Glomerular endothelial cell (primary cell): ENCODE data around the gene FHIT. TPM values are rescaled to one million over a fixed set of nuclear protein-coding genes. Genes with fewer than 3 reads are reported as not detected.

Experiments used
- DNase-seq: peaks from one replicate; pipeline ENCODE4 v3.0.0-alpha.2; 2011; ENCODE audit warnings: low read depth, low spot score; ENCODE audit errors: extremely low read depth
- total RNA-seq: library from RNA; depleted of rRNA; stranded (reverse); fragments of >200 nt; gene quantifications from 2 replicates; pipeline ENCODE4 v1.2.3, GENCODE V29; 2015

The FHIT gene
- total RNA-seq, 1 donor from 2014 or later, result 8.1 TPM

DNA sequence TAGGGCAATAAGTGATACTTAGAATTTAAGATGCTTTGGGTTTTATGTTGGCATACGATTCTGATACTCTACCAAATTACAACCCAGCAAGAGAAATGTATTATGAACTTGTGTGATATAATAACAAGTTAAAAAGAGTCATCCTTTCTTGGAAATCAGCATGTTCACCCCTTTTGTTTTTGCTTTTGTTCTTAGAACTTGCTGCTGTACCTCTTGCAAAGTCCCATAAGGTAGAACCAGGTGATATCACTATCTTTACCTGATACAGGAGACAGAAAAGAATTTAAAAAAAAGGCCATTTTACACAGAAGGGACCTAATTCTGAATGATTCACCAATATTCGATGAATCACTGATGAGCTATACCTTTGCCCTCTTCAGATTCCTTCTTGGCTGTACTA is 810.4 kb downstream of the FHIT start:
- DNase-seq, result no peak

DNA sequence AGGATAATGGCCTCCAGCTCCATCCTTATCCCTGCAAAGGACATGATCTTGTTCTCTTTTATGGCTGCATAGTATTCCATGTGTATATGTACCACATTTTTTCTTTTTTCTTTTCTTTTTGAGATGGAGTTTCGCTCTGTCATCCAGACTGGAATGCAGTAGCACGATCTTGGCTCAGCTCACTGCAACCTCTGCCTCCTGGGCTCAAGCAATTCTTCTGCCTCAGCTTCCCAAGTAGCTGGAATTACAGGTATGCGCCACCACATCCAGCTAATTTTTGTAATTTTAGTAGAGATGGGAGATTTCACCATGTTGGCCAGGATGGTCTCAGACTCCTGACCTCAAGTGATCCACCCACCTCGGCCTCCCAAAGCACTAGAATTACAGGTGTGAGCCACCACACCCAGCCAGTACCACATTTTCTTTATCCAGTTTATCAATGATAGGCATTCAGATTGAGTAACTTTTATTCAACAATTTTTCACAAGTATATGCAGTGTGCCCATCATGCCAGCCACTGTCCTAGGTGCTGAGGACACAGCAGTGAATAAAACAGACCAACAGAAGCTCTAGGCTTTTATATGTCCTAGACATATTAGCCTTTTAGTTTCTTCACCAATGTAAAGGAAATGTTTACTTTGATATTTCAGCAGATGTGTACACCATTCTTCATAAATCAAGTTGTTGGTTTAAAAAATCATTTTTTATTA is 815.2 kb downstream of the FHIT start:
- no peak for DNase-seq

DNA sequence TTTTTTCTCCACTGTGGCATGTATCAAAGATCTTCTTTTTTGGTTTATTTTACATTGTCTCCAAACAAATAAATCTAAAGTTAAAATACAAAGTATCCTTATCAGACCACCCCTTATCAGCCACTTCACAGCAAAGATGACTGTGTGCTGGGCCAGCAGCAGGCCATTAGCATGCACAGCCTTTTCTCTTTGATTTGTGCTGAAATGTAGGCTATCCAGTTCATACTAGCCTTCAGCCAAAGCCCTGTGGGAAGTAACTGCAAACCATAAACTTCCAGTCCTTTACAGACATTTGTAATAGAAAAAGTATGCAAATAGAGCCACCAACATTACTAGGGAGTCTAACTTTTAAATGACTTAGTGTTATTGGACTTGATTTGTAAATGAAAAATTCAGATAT is 816.3 kb downstream of the FHIT start:
- no peak for DNase-seq

DNA sequence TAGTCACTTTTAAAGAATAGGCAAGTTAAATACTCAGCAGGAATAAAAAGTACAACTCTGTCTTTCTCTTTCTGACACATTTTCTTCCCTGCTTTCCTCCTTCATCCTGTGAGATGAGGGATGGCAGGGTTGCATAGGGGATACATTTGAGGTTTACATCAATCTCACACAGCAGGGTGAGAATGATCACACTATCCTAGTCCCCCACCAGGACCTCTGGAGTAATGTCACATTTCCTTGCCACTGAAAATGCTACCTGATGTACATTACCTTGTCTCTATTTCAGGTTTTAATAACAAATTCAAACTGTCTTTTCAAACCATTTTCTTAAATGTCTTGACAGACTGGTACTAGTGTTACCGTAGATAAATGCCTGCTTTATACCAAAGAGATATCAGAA is 816.9 kb downstream of the FHIT start:
- DNase-seq, result no peak

DNA sequence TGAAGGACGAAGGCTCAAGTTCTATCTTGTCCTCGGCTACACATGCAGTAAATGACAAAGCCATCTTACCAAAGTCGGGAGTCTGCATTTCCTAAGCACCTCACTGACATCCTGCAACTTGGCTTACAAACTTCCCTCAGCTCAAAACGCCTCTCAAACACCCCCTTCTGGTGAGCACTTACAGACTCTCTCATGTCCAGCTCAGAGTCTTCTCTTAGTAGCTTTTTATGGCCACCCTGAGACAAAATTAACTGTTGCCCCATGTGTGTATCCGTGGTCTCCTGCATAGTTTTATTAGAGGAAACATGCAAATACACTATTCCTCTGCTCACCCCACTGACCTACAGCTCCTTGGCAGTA is 819.7 kb downstream of the FHIT start:
- DNase-seq, result no peak

DNA sequence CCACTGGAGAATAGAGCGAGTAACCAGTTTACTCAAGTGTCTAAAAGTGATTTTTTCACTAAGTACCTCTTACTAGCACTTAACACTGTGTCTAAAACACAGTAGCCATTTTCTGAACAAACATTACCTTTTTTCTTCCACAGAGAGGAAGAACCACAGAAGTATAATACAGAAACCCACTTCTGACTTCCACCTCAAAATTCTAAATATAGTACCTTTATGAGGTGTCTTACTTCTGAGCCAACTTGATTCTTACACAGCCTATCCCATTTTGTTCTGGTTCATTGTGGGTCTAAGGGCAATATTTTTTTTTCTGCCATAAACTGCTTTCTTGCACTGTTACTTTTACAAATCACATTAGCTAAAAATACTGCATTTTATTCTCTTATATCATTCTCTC is 821.0 kb downstream of the FHIT start:
- no peak for DNase-seq

DNA sequence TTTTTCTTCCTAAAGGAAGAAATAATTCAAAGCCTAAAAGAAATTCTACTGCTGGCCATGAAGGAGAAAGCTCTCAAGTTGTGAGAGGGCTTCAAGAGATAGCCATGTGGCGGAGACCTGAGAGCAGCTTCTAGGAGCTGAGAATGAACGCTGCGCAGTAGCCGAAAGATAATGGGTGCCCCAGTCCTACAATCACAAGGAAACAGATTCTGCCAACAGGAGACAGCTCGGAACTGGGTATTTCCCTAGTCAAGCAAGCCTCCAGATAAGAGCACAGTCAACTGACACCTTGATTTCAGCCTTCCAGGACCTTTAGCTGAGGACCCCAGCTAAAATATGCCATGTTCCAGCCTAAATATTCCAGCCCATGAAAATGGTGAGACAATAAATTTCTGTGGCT is 824.1 kb downstream of the FHIT start:
- DNase-seq, result no peak

DNA sequence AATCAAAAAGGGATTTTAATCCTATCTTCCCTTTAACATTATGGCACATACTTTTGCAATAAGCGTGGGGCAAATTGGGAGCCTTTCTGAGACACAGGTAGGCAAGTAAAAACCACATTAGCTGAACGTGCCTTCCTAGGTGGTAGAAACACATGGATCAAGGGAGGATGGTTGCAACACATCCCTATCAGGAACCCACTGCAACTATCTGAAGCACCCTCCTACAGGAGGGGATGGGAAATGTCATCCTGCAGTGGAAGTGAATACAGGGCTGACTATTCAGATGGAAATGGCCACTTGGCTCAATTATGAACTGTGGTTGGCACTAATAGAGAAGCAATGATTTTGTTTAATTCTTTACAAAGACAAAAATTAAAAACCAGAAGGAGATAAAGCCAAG is 826.3 kb downstream of the FHIT start:
- no peak for DNase-seq

DNA sequence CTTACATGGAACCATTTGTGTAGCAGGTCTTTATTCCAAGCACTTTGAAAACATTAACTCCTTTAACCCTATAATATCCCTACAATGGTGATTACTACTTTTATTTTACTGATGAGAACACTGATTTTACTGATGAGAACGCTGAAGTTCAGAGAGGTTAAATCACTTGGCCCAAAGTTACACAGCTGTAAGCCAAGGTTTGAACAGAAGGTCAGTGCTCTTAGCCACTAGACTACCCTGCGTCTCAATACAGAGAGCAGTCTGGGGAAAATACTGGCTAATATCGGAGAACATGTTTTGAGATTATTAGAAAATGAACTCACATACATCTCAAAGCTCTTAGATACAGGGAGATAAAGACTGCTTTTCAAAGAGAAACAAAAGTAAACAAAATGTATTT is 827.2 kb downstream of the FHIT start:
- no peak for DNase-seq

DNA sequence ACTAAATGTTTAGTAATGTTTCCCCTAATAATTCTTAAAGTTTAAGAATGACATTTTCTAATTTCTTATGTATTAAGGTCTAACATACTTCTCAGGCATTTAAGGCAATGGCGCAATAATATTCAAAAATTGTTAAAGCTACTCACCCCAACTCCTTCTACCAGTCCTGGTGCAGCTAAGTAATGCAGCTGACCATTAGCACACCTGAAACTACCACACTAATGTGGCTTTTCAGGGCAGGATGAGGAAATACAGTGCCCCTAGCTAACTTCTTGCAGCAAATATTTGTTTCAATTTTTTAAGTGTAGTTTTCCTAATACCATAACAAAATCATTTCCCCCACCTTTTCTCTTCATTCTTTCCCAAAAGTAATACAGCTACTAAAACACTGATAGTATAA is 827.7 kb downstream of the FHIT start:
- DNase-seq, result no peak

DNA sequence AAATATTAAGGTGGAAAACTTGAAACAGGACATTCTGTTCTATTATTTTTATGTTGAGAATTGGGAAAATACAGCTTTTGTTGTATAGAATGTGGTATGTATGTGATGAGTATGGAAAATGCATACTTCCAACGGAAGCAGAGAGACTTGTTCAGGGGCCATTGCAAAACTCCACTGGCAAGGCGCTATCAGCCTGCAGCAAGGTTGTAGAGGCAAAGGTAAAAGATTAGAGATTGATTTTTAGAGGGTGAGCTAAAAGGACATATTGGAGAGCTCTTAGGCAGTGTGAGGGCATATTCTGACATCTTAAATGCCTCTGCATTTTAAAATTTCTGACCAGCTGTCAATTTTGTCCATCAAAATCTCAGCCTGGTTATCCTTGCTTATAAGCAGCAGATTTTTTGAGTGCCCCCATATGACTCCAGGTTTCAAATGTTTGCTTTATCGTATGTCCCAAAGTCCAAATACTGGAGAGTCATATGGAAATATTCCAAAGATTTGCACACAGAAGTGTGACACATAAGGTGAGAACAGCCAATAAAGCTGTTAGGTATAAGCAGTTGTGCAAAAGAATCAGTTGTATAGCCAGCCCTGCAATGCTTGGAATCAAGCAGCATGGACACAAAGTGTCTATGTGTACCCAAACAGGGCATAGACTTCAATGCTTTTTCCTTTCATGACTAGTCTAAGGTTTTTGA is 829.4 kb downstream of the FHIT start:
- no peak for DNase-seq

DNA sequence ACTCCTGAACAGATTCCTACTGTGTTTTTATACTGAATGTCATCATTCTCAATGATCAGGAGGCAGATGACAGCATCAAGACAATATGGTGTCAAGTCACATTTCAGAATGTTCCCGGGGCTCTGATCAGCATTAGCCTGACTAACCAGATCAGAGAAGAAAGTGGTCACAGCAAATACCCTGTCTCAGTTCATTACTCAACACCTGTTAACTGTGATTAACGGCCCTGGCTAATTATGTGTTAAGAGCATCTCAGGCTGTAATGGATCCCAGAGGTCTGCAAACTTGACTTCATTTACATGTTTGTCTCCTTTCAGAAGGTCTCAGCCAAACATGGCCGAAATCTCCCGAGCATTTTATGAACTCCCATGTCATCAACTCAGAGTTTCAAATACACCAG is 833.7 kb downstream of the FHIT start:
- no peak for DNase-seq

DNA sequence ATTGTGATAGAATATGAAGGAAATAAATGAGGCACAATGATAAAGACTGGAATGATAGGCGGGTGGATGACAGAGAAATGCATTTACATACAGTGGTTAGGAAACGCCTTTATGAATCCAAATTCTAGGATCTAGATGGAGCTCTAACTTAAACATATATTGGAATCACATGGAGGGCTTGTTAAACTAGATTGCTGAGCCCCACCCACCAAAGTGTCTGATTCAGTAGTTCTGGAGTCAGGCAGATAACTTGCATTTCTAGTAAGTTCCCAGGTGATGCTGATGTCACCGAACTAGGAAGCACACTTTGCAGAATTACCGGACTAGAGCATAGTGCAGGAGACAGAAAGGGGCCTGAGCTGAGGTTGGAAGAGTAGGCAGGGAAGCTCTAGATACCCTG is 837.2 kb downstream of the FHIT start:
- no peak for DNase-seq

DNA sequence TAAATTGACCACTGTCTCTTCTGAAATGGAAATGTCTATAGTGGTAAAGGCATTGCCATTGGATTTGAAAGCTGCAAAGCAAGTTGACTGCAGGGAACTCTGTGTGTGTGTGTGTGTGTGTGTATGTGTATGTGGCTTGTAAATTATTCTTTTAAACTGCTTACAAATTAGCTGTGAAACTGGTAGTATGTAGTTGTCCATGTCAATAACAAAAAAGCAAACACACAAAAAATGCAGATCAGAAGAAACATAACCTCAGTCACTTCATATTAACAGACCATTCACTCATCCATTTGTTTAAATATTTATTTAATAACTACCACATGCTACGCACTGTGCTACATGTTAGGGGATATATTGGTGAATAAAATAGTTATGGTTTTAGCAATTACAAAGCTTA is 837.7 kb downstream of the FHIT start:
- no peak for DNase-seq

DNA sequence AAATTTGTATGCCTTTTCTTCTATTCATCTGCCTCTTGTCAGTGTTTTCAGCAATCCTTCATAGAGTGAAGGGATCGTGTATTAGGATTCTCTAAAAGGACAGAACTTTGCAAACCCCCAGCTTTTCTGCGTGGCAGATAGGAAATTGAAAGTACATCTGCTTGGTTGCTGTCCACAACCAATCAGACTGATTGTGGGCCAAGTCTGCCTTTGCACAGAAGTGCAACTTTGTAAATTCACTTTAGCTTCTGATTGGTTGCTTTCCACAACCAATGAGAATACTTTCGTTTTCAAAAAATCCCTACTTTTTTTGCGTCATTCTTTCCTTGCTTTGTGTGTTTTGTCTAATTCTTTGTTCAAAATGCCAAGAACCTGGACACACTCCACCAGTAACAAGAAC is 847.4 kb downstream of the FHIT start:
- no peak for DNase-seq

DNA sequence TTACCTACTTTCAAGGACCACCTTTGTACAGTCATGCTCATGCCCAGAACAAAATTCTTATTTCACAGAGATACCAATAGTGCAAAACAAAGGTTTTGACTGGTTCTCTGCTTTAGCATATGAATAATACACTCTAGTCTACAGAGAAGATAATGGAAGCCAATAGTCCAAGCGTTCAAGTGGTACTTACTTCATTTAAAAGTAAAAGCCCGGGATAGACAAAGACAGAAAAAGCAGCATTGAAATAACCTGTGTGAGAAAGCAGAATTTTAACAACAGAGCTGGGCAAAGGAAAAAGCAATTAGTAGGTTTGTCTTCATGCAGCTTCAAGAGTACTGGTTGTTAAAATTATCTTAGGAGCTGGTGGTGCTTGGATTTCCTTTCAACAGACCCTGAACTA is 848.3 kb downstream of the FHIT start:
- no peak for DNase-seq

DNA sequence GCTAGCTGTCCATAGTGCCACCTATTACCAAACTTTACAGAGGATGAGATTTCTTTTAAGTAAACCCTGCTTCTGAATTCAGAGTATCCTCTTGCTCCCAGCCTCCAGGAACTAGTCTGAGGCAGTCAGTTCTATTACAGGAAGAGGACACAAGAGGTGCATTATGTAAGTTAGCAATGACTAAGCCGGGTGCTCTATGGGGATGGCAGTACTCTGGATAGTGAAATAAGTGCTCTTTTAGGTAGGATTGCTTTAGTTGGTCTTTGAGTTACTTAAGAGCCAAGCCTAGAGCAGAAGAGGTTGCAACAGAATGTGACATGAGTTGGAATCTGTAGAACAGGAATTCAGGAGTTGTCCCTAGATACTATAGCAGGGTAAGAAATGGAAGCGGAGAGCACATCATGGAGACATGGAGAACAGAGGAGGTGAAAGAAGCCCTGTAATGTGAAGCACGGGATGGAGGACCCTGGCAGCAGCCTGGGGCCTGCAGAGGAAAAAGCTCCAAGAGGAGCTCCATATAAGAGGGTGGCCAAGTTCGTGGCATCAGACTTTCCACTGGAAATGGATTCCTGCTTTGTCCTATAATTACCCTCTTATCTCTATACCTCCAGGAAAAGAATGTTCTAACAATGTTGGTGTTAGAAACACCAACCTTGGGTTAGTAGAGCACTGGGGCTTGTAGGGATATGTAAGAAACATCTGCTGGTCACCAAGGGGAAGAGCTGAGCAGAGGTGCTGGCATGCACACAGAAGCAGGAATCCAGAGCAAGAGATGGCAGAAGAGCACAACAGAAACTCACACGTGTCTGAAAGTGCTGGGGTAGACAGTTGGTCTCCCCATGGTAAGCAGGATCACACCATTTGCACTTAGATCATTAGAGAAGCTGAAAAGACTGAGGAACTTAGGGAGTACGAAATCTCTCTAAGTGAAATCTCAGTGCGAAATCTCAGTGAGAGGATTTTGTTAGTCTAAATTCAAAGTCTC is 851.1 kb downstream of the FHIT start:
- DNase-seq, result no peak

DNA sequence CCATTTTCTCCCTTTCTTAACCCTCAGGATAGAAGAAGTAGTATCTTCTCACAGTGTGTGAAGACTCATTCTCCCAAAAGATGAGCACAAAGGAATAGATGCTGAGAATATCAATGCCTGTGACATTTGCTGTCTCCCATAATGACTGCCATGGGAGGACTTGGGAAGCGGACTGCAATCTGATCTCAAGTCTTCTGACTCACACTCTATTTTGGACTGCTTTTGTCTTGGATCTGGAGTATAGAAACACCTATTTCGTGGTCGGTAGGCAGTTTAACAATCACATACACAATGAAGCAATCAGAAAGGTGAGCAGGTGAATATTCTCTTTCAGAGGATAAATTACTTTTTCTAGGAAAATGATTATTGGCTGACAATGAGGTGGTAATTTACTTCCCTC is 852.0 kb downstream of the FHIT start:
- no peak for DNase-seq

DNA sequence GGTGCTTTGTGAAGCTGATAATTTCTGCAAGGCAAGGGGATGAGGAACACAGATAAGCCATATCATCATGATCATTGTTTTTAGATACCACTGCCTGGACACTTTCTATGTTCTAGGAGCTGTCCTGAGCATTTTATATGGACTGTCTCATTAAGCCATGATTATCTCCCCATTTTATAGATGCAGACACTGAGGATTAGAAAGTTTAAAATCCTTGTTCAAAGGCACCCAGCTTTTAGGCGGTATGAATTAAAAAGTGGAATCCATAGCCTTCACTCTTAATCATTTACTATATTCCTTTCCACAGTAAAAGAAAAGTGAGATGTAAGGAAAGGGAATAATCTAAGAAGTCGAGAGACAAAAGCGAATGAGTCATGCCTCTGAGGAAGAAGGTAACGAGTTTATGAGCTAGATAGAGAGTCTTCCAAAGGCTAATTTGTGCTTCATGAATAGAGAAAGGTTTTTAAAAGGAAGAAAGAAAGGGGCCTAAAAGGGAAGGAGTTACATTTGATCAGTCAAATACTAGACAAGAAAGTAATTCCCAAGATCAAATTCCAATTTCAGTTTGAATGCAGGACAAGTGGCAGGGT is 856.0 kb downstream of the FHIT start:
- DNase-seq, result no peak

DNA sequence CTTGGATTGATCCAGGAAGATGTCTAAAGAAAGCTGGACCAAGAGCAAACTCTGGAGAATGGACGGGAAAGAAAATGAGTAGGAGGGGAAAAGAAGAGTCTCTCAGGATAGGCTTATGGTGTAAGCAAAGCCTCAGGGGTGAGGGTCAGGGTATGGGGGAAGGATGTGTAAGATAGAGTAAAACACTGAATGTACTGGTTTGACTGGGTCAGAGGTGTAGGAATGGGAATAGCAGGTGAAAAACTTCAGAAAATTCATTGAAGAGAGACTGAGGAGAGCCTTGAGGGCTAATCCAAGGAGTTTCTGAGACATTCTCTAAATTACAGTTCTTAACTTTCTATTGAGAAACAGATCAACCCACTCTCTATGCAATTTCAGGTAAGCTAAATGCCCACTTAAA is 857.3 kb downstream of the FHIT start:
- no peak for DNase-seq

DNA sequence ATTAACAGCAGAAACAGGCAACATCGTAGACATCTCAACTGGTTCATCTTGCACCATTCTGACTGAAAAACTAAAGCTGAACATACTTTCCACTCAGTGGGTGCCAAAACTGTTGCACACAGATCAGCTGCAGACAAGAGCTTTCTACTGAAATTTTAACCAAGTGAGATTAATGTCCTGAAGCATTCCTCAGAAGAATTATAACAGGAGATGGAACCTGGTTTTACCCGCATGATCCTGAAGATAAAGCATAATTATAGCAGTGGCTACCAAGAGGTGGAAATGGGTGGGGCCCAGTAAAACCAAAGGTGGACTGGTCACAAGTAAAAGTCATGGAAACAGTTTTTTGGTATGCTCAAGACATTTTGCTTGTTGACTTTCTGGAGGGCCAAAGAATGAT is 858.8 kb downstream of the FHIT start:
- DNase-seq, result no peak
